Measurements from ENCODE around the gene CYSRT1. TPM values are rescaled to one million over a fixed set of nuclear protein-coding genes. Genes with fewer than 3 reads are reported as not detected.
"Not testable (repeated sequence)": the region's sequence is repeated elsewhere in the genome, so short reads cannot be mapped to it uniquely, and the experiment has no call there.

CYSRT1 gene
- total RNA-seq, 1 donor from 2014 or later: 3.3 TPM

DNA sequence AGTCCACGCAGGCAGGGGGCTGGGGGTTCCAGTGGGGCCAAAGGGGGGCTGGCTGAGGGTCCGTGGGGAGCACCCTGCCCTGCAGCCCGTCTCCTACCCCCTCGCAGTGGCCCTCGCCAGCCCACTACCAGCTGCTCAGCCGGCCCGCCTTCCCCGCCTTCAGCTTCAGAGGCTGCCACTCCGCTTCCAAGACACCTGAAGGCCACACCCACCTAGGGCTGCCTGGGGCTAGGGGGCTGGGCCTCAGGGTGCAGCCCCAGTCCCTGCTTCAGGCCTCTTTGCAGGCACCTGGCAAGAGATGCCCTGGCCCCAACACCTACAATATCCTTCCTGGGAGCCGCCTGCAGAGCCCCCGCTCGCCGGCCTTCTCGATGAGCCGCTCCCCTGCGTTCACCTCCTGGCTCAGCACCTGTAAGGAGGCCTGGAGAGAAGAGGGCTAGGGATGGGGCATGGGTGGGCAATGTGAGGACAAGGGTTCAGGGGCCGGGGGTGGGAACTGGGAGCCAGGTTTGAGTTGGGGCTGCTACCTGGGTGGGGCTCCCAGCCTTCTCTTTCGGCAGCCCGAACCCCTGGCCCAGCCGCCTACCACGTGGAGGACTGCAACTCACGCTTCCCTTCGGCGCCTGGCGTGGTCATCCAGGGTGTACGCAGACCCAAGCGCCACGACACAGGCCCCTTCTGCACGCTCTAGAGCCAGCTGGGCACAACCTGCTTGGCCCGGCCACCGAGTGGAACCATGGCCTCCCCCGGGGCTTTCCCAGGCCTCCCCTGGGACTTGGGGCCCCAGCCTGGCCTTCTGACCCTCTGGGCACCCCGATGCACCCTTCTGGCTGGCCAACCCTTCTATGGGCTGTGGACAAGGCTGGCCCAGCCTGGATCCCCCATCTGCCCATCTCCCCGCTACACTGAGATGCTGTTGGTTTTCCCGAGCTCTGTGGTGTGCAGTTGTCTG, 27.9 kb downstream of the CYSRT1 start:
- no peak for DNase-seq

DNA sequence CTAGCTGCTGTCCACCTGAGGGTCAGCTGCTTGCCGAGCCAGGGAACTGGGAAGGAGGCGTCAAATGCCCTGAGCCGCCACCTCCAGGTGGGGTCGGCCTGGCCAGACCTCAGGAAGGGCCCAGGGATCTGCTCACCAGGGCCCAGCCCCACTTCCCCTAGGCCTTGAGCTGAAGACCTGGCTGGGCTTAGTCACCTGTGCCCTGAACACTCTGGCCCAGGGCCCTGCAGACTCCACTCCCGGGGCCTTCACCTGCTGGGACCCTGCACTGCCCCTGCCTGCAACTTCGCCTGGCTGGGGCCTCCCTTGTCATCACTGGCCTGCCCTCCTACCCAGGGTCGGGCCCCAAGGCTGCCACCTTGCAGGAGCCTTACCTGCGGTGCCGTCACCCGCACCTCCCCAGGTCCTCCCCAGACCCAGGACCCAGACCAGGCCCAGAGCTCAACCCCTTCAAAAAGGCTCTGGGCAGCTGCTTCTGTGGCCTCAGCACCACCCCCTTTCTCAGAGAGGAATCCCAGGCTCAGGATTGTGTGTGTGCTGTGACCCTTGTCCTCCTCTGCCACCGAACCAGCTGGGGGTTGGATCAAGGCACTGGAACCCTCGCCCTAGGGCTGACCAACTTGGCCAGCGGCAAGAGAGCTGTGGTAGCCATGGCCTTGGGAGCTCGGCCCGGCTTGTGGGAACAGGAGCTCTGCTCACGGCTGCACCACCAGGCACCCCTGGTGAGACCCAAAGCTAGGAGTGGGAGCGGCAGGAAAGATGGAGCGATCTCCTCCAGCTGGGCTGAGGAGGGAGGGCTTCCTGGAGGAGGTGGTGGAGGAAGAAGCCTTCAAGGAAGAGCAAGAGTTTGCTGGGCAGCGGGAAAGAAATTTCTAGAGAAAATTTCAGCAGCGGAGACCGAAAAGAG, 29.0 kb downstream of the CYSRT1 start:
- no peak for DNase-seq

DNA sequence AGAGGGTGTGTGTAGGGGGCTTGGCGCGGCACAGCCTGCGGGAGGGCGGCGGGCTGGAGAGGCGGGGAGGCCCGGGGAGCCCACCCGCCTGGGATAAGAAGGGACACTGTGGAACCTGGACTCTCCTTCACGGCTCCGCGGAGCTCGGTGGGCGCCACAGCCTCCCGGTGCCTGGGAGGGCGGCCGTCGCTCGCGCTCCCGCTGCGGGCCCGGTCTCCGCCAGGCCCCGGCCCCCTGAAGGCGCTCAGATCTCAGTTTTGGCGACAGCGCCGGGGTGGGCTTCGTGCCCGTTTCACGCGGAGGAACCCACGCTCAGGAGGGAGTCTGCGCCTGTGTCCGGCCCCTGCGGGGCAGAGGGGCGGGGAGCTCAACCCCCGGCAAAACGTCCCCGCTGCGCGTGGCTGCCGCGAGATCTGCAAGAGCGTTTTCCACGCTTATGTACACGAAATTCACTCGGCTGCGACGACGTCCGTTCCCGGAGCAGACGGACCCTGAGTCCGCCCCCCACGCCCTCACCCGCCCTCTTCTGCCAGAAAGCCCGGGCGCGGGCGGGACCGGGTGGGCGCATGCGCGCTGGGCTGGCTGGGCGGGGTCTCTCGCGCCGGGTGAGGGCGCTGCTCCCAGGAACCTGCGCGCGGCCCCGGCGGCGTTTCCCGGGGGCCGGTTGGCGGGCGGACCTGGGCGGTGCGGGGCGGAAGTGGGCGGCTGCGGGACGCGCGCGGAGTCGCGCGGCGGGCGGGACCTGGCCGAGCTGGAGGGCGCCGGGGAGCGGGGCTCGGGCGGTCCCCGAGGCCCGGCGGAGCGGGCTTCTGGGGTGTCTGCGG, 29.9 kb downstream of the CYSRT1 start, which contains the start of gene NELFB:
NELFB (plus strand) TSS at position 704 of the 824 bp plus-strand sequence.
- peak; percentile 96 for DNase-seq

DNA sequence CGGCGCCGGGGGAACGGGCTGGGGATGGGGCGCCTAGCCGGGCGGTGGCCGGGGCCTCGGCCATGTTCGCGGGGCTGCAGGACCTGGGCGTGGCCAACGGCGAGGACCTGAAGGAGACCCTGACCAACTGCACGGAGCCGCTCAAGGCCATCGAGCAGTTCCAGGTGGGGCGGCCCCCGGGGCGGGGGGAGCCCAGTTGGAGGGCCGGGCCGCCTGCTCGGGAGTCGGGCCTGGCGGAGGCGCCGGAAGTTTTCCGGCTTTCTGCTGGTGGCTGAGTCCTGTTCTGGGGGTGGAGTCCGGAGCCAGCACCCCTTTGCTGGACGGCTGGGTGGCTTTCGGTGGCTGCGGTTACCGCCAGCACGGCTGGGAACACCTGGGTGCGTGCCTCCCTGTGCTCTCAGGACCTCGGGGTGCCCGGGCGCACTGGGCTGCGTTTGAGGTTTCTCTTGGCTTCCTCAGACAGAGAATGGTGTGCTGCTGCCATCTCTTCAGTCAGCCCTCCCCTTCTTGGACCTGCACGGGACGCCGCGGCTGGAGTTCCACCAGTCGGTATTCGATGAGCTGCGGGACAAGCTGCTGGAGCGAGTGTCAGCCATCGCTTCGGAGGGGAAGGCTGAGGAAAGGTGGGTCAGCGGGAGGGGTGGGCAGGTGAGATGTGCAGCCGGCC, 30.6 kb downstream of the CYSRT1 start:
- DNase-seq: no peak

DNA sequence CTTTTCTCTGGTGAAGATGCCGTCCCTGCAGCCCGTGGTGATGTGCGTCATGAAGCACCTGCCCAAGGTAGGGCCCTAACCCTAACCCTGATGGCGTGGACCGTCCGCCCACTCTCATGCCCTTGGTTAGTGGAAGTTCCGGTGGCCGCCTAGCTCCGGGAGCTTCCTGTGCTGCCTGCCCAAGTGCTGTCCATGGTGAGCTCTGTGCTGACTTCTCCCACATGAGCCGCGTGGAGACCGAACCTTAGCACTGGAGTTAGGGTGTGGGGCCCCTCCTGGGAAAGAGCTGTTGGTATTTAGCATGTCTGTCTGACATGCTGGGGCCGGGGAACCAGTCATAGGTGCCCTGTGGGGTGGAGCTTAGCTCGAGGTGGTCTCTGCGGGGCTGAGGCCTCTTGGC, 31.4 kb downstream of the CYSRT1 start:
- DNase-seq: no peak

DNA sequence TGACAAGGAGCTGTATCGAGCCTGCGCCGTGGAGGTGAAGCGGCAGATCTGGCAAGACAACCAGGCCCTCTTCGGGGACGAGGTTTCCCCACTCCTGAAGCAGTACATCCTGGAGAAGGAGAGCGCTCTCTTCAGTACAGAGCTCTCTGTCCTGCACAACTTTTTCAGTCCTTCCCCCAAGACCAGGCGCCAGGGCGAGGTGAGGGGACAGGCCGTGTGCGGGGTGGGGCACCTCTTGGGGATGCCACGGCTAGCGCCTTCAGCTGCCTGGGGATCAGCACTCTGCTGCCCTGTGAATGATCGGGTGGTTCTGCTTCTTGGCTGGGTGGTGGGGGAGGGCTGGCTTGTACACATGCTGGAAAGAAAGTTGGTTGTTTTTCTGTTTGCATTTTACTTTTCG, 31.9 kb downstream of the CYSRT1 start:
- no peak for DNase-seq

DNA sequence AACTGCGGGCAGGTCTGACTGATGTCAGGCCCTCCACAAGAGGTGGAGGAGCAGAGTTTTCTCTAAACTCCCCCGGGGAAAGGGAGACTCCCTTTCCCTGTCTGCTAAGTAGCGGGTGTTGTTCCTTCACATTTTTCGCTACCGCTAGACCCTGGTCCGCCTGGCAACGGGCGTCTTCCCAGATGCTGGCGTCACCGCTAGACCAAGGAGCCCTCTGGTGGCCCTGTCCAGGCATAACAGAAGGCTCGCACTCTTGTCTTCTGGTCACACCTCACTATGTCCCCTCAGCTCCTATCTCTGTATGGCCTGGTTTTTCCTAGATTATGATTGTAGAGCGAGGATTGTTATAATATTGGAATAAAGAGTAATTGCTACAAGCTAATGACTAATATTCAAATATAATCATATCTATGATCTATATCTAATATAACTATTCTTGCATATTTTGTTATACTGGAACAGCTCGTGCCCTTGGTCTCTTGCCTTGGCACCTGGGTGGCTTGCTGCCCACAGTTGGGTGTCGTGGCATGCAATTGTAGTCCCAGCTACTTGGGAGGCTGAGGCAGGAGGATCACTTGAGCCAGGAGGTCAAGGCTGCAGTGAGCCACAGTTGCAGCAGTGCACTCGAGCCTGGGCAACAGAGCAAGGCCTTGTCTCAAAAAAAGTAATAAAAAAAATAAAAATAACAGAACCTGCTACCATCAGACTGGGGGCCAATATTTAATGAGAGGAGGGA, 37.4 kb downstream of the CYSRT1 start:
- DNase-seq: not testable (repeated sequence)

DNA sequence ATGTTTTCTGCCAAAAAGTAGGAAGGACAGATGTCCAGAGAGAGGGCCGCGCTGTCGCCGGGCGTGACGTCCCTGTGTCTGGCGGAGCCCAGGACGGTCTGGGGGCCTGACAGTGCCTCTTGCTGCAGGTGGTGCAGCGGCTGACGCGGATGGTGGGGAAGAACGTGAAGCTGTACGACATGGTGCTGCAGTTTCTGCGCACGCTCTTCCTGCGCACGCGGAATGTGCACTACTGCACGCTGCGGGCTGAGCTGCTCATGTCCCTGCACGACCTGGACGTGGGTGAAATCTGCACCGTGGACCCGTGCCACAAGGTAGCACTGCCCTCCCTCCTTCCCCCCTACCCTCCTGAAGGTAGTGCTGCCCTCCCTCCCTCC, 37.9 kb downstream of the CYSRT1 start:
- no peak for DNase-seq

DNA sequence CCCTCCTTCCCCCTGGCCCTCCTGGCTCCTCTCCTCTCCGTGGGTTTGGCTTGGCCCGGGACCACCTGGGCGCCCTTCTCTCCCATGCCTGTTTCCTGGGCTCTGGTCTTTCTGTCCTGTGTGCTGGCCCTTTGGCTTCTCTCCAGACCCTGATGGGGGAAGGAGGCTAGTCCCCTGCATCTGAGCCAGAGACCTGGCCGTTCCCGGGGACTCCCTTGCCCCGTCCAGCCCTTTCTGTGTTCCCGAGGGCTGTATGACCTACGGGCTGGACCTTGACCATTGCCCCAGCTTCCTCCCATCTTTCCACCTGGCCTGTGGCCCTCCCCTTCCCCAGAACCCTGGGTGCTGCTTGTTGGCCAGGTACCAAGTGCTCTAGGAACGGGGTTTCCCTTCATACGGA, 38.5 kb downstream of the CYSRT1 start:
- no peak for DNase-seq

DNA sequence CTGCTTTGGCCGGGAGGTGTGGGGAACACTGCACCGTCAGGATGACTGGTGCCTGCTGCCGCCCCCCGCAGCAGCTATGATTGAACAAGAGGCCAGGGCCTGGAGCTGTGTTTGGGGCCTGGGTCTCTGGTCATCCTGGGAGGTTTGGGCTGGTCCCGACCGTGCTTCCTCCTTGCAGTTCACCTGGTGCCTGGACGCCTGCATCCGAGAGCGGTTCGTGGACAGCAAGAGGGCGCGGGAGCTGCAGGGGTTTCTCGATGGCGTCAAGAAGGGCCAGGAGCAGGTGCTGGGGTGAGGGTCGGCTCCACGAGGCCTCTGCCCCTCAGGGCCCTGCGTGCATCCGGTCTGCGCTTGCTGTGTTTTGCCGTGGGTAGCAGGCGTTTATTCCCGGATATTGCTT, 39.1 kb downstream of the CYSRT1 start:
- no peak for DNase-seq

DNA sequence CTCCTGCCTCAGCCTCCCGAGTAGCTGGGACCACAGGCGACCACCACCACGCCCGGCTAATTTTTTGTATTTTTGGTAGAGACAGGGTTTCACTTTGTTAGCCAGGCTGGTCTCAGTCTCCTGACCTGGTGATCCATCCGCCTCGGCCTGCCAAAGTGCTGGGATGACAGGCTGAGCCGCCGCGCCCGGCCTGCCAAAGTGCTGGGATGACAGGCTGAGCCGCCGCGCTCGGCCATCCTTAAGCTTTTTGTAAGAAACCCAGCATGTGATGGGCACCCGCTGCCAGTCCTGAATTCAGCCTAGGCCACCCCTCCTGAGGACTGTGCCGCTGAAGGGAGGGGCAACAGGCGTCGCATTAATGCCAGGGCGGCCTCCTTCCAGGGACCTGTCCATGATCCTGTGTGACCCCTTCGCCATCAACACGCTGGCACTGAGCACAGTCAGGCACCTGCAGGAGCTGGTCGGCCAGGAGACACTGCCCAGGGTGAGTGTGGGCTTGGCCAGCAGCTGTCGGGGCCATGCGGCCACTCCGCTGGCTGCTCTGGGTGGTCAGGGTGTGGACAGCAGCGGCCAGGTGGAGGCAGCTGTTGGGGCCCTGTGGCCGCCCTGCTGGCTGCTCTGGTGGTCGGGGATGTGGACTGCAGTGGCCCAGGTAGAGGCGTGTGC, 40.7 kb downstream of the CYSRT1 start:
- DNase-seq: no peak

DNA sequence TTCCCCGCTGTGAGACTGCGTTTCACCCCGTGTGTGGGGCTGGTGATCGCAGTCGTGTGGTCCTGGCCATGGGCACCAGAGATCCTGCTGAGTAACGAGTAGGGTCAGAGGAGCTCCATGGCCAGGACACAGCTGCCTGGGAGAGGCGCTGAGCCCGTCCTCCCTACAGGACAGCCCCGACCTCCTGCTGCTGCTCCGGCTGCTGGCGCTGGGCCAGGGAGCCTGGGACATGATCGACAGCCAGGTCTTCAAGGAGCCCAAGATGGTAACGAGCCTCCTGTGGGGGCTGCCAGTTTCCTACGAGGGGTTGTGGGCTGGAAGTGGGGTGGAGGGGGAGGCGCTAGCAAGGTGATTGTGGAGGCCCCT, 41.2 kb downstream of the CYSRT1 start:
- no peak for DNase-seq

DNA sequence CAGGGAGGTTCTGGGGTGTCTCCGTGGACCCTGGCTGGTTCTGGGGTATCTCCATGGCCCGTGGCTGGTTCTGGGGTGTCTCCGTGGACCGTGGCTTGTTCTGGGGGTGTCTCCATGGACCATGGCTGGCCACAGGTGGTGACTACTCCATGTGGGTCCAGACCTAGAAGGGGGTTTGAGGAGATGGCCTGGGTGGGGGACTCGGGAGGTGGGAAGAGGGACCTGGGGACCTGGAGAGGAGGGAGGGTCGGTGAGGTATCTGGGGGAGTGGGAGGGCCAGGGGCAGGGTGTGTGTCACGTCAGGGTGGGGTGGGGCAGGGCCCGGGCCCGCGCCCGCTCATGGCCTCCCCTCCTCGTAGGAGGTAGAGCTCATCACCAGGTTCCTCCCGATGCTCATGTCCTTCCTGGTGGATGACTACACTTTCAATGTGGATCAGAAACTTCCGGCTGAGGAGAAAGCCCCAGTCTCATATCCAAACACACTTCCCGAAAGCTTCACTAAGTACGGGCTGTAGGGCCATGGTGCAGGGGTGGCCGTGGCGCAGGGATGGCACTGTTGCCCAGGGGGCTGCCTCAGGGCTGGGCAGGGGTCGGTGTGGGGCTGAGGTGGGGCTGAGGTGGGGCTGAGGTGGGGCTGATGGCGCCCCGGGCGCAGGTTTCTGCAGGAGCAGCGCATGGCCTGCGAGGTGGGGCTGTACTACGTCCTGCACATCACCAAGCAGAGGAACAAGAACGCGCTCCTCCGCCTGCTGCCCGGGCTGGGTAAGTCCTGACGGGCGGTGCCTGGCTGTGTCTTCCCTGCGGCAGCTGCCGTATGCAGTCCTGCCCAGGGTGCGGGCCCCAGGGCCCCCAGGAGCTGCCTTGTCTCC, 41.8 kb downstream of the CYSRT1 start:
- no peak for DNase-seq

DNA sequence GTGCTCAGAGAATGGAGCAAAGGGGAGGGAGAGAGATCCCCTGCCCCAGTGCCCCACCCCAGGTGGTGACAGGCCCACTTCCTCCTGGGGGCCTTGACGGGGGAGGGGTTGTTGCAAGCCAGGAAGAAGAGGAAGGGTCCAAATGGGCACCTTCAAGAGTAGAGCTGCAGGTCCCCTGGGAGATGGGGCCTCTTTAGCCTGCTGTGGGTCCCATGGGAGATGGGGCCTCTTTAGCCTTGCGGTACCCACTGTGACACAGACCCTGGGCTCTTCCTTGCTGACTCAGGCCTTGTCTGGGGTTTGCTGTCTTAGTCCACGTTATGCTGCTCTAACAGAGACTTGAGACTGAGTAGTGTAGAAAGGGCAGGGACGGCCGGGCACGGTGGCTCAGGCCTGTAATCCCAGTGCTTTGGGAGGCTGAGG, 43.0 kb downstream of the CYSRT1 start:
- no peak for DNase-seq

DNA sequence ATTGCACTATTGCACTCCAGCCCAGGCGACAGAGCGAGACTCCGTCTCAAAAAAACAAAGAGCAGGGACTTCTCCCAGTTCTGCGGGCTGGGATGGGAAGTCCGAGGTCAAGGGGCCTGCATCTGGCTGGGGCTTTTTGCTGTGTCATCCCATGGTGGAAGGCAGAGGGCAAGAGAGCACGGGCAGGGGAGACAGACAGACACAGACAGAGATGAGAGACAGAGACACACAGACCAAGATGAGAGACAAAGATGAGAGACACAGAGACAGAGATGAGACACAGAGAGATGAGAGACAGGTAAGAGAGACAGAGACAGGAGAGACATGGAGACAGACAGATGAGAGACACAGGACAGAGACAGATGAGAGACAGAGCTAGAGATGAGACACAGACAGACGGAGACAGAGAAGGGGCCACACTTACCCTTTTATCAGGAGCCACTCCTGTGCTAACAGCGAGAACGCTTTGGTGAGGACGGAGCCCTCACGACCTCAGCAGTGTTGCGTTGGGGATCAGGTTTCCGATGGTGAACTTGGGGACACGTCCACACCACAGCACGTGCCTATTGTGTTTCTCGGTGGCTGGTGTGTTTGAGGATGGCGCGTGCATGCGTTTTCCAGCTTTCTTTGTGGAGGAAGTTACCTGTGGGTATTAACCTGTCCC, 43.7 kb downstream of the CYSRT1 start:
- no peak for DNase-seq

DNA sequence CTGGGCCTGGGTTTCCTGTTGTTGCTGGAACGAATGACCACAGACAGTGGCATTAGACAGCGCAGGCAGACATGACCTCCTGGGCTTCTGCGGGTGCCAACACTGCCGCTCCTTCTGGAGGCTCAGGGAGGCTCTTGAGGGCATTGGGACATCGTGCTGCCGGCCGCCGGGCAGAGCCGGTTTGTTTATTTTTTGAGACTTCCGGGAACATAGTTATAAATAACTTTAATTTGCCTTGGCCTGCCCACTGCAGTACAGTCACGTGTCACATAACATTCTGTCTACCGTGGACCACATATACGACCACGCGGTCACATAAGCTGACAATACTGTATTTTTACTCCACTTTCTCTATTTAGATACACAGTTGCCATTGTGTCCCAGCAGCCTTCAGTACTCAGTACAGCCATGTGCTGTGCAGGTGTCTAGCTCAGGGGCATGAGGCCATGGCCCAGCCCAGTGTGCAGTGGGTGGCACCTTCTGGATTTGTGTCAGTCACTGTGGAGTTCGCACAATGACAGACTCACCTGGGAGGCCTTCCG, 44.3 kb downstream of the CYSRT1 start:
- DNase-seq: no peak

DNA sequence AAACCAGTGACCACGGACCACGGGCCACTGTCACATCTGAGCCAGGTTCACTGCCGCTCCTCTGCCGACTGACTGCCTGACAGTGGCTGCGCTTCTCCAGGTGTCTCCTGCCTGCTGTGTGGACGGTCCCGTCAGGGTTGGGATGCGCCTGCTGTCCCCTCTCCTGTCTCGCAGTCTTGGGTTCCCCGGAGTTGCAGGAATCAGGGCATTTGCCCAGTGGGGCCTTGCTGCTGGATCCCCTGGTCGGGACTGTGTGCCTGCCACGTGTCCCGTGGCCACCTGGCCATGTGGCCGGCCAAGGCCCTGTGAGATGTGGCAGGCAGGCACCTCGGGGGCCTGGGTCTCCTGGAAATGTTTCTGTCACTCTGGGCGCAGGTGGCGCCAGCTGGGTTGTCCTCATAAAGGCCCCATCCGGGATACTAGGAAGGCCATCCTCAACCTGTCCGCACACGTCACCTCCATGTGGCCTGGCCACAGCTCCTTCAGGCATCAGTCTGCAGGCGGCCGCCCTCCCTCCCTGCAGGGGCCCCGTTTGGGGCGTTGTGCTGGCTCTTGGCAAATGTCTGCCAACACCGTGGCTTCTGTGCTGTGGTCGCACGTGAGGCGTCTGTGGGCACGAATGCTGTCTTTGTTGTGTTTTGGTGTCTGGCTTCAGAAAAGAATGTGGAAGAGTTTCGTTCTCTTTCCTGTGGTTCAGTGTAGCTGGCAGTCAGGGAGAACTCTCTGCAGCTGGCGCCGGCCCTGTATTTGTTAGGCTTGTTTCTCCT, 46.1 kb downstream of the CYSRT1 start:
- no peak for DNase-seq

DNA sequence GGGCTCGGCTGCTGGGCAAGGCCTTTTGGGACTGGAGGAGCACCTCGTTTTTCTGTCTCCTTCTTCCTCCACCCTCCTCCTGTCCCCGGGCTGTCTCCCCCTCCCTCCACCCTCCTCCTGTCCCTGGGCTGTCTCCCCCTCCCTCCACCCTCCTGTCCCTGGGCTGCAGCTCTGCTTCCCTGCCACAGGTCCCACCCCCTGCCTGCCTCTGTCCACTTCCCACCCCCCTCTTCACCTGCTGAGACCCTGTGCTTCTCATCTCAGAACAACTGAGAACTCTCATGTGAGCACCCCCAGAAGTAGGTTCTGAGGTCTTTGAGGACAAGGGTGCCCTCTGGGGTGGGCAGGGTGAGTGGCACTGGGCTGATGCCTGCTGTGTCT, 46.7 kb downstream of the CYSRT1 start:
- no peak for DNase-seq
